Measurements from ENCODE around the gene COL17A1. TPM values are rescaled to one million over a fixed set of nuclear protein-coding genes. Genes with fewer than 3 reads are reported as not detected.

Gene COL17A1
- total RNA-seq, 1 experiment from 2014 or later: 3.5 TPM

DNA sequence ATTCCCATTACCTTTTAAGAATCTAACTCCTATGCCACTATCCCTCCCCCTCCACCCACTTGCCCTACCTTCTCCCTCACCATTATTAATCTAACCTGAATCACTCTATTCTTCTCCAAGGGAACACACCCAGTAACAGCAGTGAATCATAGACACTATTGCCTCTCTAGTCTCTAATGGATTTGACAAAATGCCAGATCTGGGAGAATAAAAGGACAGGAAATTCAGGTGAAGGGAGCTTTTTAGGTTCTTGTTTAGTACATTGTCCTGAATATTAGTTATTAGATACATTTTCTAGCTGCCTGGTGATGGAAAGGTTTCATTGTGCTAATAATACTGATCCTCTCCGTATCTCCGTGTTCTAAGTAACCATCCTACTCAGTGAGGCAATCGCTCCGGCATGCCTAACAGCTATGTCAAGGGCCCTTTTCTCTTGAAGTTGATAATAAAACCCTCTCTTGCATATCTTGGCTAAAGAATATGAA, 32.2 kb upstream of the COL17A1 start:
- peaks cover 8% of the 10 kb centered on the region for H3K79me2 ChIP-seq (ENCODE audit: insufficient read depth, low read length)
- ChIA-PET POLR2A (interaction anchor here (0.7 to 1.8 kb wide), 6 partner anchors 8 to 209 kb away, joined by 3 to 13 read pairs (median 4); no protein-coding TSS in a partner anchor), RAD21 (ENCODE audit: low non-redundant PET in 1 of 2, low total read pairs in 2 of 2, uncharacterized antibody in 2 of 2, unreplicated experiment in 2 of 2) (no interaction called here), CTCF (interaction anchor here (0.6 to 1.6 kb wide), 4 partner anchors 17 to 180 kb away, joined by 3 to 4 read pairs (median 3); no protein-coding TSS in a partner anchor)
- ATAC-seq: peak; percentile 59
- no peaks in the 10 kb centered on the region for H4K20me1 ChIP-seq (ENCODE audit: insufficient read depth)
- peak; percentile 98 for DNase-seq (ENCODE audit: low read depth, low spot score)
- H3K4me1 ChIP-seq (ENCODE audit: control insufficient read depth in 1 of 2, insufficient read depth in 2 of 2, low read length in 2 of 2): peaks cover 47 to 78% of the 10 kb centered on the region in 2 experiments
- no peaks in the 10 kb centered on the region for H3K36me3 ChIP-seq (ENCODE audit: control insufficient read depth in 1 of 2, insufficient read depth in 2 of 2, low read length in 2 of 2)
- H3K9me3 ChIP-seq (ENCODE audit: control insufficient read depth in 1 of 2, insufficient read depth in 1 of 2, low read depth in 1 of 2, low read length in 2 of 2): no peaks in the 10 kb centered on the region
- no peaks in the 10 kb centered on the region for H3K9me2 ChIP-seq (ENCODE audit: insufficient read depth)
- peak overlapping the region in 1 of 2 experiments; percentile 37 for H3K4me3 ChIP-seq (replicated peaks in 1 of 2; ENCODE audit: low read depth in 1 of 2, low read length in 2 of 2)
- intact Hi-C loops (cut with micrococcal nuclease): no loop called here
- H3K4me2 ChIP-seq (ENCODE audit: low read length): peak overlapping the region; percentile 89
- H3K9ac ChIP-seq (ENCODE audit: low read length): peak overlapping the region; percentile 89
- TF ChIP-seq EGR1 (IDR thresholded peaks at IDR 0.05; ENCODE audit: low read depth): no peak
- peak; percentile 54 for TF ChIP-seq TCF7L2 (IDR thresholded peaks at IDR 0.05; ENCODE audit: borderline replicate concordance, extremely low read depth, insufficient read depth, insufficient read length)
- TF ChIP-seq ELF1 (IDR thresholded peaks at IDR 0.05; ENCODE audit: borderline replicate concordance, low read depth): no peak
- TF ChIP-seq, protein P1, sequence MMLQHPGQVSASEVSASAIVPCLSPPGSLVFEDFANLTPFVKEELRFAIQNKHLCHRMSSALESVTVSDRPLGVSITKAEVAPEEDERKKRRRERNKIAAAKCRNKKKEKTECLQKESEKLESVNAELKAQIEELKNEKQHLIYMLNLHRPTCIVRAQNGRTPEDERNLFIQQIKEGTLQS (IDR thresholded peaks at IDR 0.05): no peak
- TF ChIP-seq POLR2AphosphoS5 (IDR thresholded peaks at IDR 0.05; ENCODE audit: low read depth, low read length): peak; percentile 78
- no peak for TF ChIP-seq SIN3A (IDR thresholded peaks at IDR 0.05; ENCODE audit: low read depth)
- no peak for TF ChIP-seq EZH2phosphoT487 (IDR thresholded peaks at IDR 0.05; ENCODE audit: borderline replicate concordance)
- TF ChIP-seq, protein P2, sequence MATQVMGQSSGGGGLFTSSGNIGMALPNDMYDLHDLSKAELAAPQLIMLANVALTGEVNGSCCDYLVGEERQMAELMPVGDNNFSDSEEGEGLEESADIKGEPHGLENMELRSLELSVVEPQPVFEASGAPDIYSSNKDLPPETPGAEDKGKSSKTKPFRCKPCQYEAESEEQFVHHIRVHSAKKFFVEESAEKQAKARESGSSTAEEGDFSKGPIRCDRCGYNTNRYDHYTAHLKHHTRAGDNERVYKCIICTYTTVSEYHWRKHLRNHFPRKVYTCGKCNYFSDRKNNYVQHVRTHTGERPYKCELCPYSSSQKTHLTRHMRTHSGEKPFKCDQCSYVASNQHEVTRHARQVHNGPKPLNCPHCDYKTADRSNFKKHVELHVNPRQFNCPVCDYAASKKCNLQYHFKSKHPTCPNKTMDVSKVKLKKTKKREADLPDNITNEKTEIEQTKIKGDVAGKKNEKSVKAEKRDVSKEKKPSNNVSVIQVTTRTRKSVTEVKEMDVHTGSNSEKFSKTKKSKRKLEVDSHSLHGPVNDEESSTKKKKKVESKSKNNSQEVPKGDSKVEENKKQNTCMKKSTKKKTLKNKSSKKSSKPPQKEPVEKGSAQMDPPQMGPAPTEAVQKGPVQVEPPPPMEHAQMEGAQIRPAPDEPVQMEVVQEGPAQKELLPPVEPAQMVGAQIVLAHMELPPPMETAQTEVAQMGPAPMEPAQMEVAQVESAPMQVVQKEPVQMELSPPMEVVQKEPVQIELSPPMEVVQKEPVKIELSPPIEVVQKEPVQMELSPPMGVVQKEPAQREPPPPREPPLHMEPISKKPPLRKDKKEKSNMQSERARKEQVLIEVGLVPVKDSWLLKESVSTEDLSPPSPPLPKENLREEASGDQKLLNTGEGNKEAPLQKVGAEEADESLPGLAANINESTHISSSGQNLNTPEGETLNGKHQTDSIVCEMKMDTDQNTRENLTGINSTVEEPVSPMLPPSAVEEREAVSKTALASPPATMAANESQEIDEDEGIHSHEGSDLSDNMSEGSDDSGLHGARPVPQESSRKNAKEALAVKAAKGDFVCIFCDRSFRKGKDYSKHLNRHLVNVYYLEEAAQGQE (IDR thresholded peaks at IDR 0.05; ENCODE audit: low read depth): no peak
- no peak for TF ChIP-seq ZNF274 (IDR thresholded peaks at IDR 0.05; ENCODE audit: low read depth, low read length)
- peak; percentile 78 for TF ChIP-seq YY1 (IDR thresholded peaks at IDR 0.05; ENCODE audit: extremely low read depth, insufficient replicate concordance, low read depth, low read length)
- TF ChIP-seq JUND (IDR thresholded peaks at IDR 0.05): no peak
- TF ChIP-seq EZH2 (IDR thresholded peaks at IDR 0.05): no peak
- no peak for TF ChIP-seq RAD21 (IDR thresholded peaks at IDR 0.05; ENCODE audit: low read depth)
- no peak for TF ChIP-seq SP1 (IDR thresholded peaks at IDR 0.05; ENCODE audit: low read depth)
- TF ChIP-seq, protein P3, sequence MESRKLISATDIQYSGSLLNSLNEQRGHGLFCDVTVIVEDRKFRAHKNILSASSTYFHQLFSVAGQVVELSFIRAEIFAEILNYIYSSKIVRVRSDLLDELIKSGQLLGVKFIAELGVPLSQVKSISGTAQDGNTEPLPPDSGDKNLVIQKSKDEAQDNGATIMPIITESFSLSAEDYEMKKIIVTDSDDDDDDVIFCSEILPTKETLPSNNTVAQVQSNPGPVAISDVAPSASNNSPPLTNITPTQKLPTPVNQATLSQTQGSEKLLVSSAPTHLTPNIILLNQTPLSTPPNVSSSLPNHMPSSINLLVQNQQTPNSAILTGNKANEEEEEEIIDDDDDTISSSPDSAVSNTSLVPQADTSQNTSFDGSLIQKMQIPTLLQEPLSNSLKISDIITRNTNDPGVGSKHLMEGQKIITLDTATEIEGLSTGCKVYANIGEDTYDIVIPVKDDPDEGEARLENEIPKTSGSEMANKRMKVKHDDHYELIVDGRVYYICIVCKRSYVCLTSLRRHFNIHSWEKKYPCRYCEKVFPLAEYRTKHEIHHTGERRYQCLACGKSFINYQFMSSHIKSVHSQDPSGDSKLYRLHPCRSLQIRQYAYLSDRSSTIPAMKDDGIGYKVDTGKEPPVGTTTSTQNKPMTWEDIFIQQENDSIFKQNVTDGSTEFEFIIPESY (IDR thresholded peaks at IDR 0.05; ENCODE audit: extremely low read depth, insufficient replicate concordance, low read length): peak; percentile 52
- TF ChIP-seq, protein P4, sequence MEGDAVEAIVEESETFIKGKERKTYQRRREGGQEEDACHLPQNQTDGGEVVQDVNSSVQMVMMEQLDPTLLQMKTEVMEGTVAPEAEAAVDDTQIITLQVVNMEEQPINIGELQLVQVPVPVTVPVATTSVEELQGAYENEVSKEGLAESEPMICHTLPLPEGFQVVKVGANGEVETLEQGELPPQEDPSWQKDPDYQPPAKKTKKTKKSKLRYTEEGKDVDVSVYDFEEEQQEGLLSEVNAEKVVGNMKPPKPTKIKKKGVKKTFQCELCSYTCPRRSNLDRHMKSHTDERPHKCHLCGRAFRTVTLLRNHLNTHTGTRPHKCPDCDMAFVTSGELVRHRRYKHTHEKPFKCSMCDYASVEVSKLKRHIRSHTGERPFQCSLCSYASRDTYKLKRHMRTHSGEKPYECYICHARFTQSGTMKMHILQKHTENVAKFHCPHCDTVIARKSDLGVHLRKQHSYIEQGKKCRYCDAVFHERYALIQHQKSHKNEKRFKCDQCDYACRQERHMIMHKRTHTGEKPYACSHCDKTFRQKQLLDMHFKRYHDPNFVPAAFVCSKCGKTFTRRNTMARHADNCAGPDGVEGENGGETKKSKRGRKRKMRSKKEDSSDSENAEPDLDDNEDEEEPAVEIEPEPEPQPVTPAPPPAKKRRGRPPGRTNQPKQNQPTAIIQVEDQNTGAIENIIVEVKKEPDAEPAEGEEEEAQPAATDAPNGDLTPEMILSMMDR (IDR thresholded peaks at IDR 0.05 in 2 of 3, conservative IDR thresholded peaks at IDR 0.05 in 1 of 3; ENCODE audit: borderline replicate concordance in 1 of 3, insufficient read depth in 1 of 3, low read depth in 2 of 3, low read length in 2 of 3): no peak
- TF ChIP-seq SRF (IDR thresholded peaks at IDR 0.05; ENCODE audit: low read depth): no peak
- no TSS peak for BruUV-seq (replicated peaks)
- H3K27me3 ChIP-seq (ENCODE audit: insufficient read depth, low read length): no peaks in the 10 kb centered on the region
- H3K27ac ChIP-seq (ENCODE audit: low read depth, low read length): peak overlapping the region; percentile 96
- H2AFZ ChIP-seq (ENCODE audit: low read depth, low read length, poor library complexity, severe bottlenecking): no peak overlapping the region
